GM12878 (cell line): ENCODE measurements around the gene ZNF407. TPM values are rescaled to one million over a fixed set of nuclear protein-coding genes. Genes with fewer than 3 reads are reported as not detected.

Source experiments
- ASH2L ChIP-seq: fragments of 300-600, 200-600 bp; sonication (generic); IDR thresholded peaks from 2 replicates; pipeline ENCODE4 v1.6.1; 2017; ENCODE audit warnings: low read depth, mild to moderate bottlenecking, borderline replicate concordance
- BCL3 ChIP-seq: IDR thresholded peaks from 2 replicates; pipeline ENCODE4 v1.6.1; 2011; ENCODE audit warnings: borderline replicate concordance, low read depth, mild to moderate bottlenecking, moderate library complexity, low read length; ENCODE audit not compliant: insufficient read depth, poor library complexity, severe bottlenecking
- E4F1 ChIP-seq: fragments of 450-650 bp; IDR thresholded peaks from 2 replicates; pipeline ENCODE4 v1.6.1; 2018; ENCODE audit warnings: borderline replicate concordance, mild to moderate bottlenecking; ENCODE audit not compliant: partially characterized antibody
- MLLT1 ChIP-seq: fragments of 450-650 bp; IDR thresholded peaks from 2 replicates; pipeline ENCODE4 v1.6.1; 2016; ENCODE audit warnings: mild to moderate bottlenecking
- PML ChIP-seq: IDR thresholded peaks from 2 replicates; pipeline ENCODE4 v1.6.1; 2012; ENCODE audit warnings: low read length, inconsistent platforms
- RB1 ChIP-seq: fragments of 450-650 bp; formaldehyde crosslinking; IDR thresholded peaks from 2 replicates; pipeline ENCODE4 v1.6.1; 2017; ENCODE audit warnings: mild to moderate bottlenecking, borderline replicate concordance
- RELB ChIP-seq: fragments of 450-650 bp; IDR thresholded peaks from 2 replicates; pipeline ENCODE4 v1.6.1; 2017; ENCODE audit warnings: low read depth, mild to moderate bottlenecking, moderate library complexity
- RUNX3 ChIP-seq: IDR thresholded peaks from 2 replicates; pipeline ENCODE4 v1.6.1; 2012; ENCODE audit warnings: low read length, inconsistent platforms
- SMAD5 ChIP-seq: IDR thresholded peaks from 2 replicates; pipeline ENCODE4 v1.6.1; 2016; ENCODE audit warnings: antibody characterized with exemption, low read depth
- TAF1 ChIP-seq: IDR thresholded peaks from 2 replicates; pipeline ENCODE4 v1.6.1; 2011; ENCODE audit warnings: mild to moderate bottlenecking, low read depth, low read length, borderline replicate concordance
- USF1 ChIP-seq: IDR thresholded peaks from 2 replicates; pipeline ENCODE4 v1.6.1; 2011; ENCODE audit warnings: borderline replicate concordance, low read depth, mild to moderate bottlenecking, moderate library complexity, mixed read lengths, low read length; ENCODE audit not compliant: insufficient read depth; ENCODE audit errors: extremely low read length
- ZNF274 ChIP-seq: IDR thresholded peaks from one replicate; pipeline ENCODE4 v1.8.0; 2011; ENCODE audit not compliant: insufficient read length, insufficient read depth
- polyA plus RNA-seq, 11 experiments: library from polyadenylated mRNA; depleted of rRNA in 4 of 11; unstranded in 6 of 11; stranded (reverse) in 5 of 11; fragments of >200 nt; fragmentation: Nextera tagmentation in 4 of 11; fragmentation: Illumina TruSeq in 1 of 11; extraction: Ambion mirVana in 4 of 11; extraction: Trizol in 1 of 11; gene quantifications; 1 replicate in 1 of 11; 2 replicates in 10 of 11; pipeline versions ENCODE4 v1.2.1 to v1.2.3, GENCODE V29; 2011 to 2016; ENCODE audit warnings: inconsistent platforms in 2 of 11, missing spikeins in 2 of 11, low read depth in 1 of 11
- total RNA-seq, 4 experiments: library from RNA; depleted of rRNA in 3 of 4; stranded (reverse); fragments of >200 nt in 3 of 4; fragmentation: Illumina TruSeq in 1 of 4; extraction: Trizol in 1 of 4; gene quantifications; 2 replicates each; pipeline versions ENCODE4 v1.2.1 to v1.2.3, GENCODE V29; 2013 to 2021
- TF ChIP-seq, protein P1 (sequence below): fragments of 450-650 bp; IDR thresholded peaks from 2 replicates; pipeline ENCODE4 v1.6.1; 2016; ENCODE audit warnings: mild to moderate bottlenecking, moderate library complexity, borderline replicate concordance

The ZNF407 gene
- total and polyA plus RNA-seq, 10 of the 15 experiments (the other 5 are each of a cell fraction or from before 2014, with no cell fraction given), result 0.69 to 11.6 (median 5.3) TPM

- TF ChIP-seq, protein P1, sequence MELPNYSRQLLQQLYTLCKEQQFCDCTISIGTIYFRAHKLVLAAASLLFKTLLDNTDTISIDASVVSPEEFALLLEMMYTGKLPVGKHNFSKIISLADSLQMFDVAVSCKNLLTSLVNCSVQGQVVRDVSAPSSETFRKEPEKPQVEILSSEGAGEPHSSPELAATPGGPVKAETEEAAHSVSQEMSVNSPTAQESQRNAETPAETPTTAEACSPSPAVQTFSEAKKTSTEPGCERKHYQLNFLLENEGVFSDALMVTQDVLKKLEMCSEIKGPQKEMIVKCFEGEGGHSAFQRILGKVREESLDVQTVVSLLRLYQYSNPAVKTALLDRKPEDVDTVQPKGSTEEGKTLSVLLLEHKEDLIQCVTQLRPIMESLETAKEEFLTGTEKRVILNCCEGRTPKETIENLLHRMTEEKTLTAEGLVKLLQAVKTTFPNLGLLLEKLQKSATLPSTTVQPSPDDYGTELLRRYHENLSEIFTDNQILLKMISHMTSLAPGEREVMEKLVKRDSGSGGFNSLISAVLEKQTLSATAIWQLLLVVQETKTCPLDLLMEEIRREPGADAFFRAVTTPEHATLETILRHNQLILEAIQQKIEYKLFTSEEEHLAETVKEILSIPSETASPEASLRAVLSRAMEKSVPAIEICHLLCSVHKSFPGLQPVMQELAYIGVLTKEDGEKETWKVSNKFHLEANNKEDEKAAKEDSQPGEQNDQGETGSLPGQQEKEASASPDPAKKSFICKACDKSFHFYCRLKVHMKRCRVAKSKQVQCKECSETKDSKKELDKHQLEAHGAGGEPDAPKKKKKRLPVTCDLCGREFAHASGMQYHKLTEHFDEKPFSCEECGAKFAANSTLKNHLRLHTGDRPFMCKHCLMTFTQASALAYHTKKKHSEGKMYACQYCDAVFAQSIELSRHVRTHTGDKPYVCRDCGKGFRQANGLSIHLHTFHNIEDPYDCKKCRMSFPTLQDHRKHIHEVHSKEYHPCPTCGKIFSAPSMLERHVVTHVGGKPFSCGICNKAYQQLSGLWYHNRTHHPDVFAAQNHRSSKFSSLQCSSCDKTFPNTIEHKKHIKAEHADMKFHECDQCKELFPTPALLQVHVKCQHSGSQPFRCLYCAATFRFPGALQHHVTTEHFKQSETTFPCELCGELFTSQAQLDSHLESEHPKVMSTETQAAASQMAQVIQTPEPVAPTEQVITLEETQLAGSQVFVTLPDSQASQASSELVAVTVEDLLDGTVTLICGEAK, result no peak
- TF ChIP-seq RUNX3, result 0 out of 2 replicates have a peak, but pooled peaks have one; percentile 5
- TF ChIP-seq RELB, result no peak
- no peak for TF ChIP-seq TAF1
- peak; percentile 86 for TF ChIP-seq MLLT1
- peak; percentile 48; the same call in 1 of the 2 replicates for TF ChIP-seq SMAD5
- TF ChIP-seq ASH2L, result 0 out of 2 replicates have a peak, but pooled peaks have one; percentile 29
- peak; percentile 59; the same call in 1 of the 2 replicates for TF ChIP-seq RB1
- no peak for TF ChIP-seq USF1
- no peak for TF ChIP-seq ZNF274
- TF ChIP-seq BCL3, result no peak
- TF ChIP-seq PML, result peak; percentile 39; the same call in 1 of the 2 replicates
- peak; percentile 72 for TF ChIP-seq E4F1
Observed at GRCh38 chr18:74597034-74597661, 522 bp upstream of the ZNF407 start (continued).
